IMR-90 (cell line): ENCODE data around the gene TMEM168.

Source experiments
- CTCF ChIP-seq: conservative IDR thresholded peaks from 2 replicates; pipeline ENCODE4 v1.5.1; 2012; ENCODE audit warnings: mild to moderate bottlenecking, low read depth, low read length, improper control_type of control experiment
- ELK1 ChIP-seq: fragments of 150-350 bp; IDR thresholded peaks from 2 replicates; pipeline ENCODE4 v1.6.1; 2016; ENCODE audit warnings: low read depth, mild to moderate bottlenecking, low read length, moderate library complexity, borderline replicate concordance
- MXI1 ChIP-seq: IDR thresholded peaks from 2 replicates; pipeline ENCODE4 v1.6.1; 2012; ENCODE audit warnings: low read depth, mild to moderate bottlenecking, low read length, moderate library complexity, borderline replicate concordance
- POLR2A ChIP-seq: IDR thresholded peaks from 2 replicates; pipeline ENCODE4 v1.6.1; 2012; ENCODE audit warnings: mild to moderate bottlenecking, low read depth, low read length
- RAD21 ChIP-seq: IDR thresholded peaks from 2 replicates; pipeline ENCODE4 v1.6.1; 2012; ENCODE audit warnings: low read length, improper control_type of control experiment
- RCOR1 ChIP-seq: IDR thresholded peaks from 2 replicates; pipeline ENCODE4 v1.6.1; 2012; ENCODE audit warnings: mild to moderate bottlenecking, low read length, improper control_type of control experiment; ENCODE audit not compliant: insufficient replicate concordance
- SMC3 ChIP-seq: fragments of 150-350 bp; IDR thresholded peaks from 2 replicates; pipeline ENCODE4 v1.6.1; 2016; ENCODE audit warnings: low read depth, mild to moderate bottlenecking, antibody characterized with exemption, low read length, moderate library complexity
- USF2 ChIP-seq: fragments of 150-350 bp; IDR thresholded peaks from 2 replicates; pipeline ENCODE4 v1.6.1; 2017; ENCODE audit warnings: mild to moderate bottlenecking, antibody characterized with exemption, low read length, low read depth

- TF ChIP-seq CTCF = no peak
- TF ChIP-seq RAD21 = no peak
- TF ChIP-seq POLR2A = no peak
- TF ChIP-seq MXI1 = no peak
- TF ChIP-seq SMC3 = no peak
- no peak for TF ChIP-seq USF2
- TF ChIP-seq RCOR1 = no peak
- TF ChIP-seq ELK1 = no peak
These were observed 10.3 kb upstream of the TMEM168 start for GRCh38 chr7:112800486-112800885.
